Activated CD4-positive, alpha-beta T cell treated with anti-CD3 and anti-CD28 coated beads for 48 hours (primary cell): ENCODE results near the gene ADAM12.

ENCODE experiments used
- DNase-seq: peaks from one replicate; pipeline ENCODE4 v3.0.0-alpha.2; 2020

The ADAM12 gene

GRCh38 chr10:126101325-126101724, 287.0 kb downstream of the ADAM12 start:
- DNase-seq = no peak

DNA sequence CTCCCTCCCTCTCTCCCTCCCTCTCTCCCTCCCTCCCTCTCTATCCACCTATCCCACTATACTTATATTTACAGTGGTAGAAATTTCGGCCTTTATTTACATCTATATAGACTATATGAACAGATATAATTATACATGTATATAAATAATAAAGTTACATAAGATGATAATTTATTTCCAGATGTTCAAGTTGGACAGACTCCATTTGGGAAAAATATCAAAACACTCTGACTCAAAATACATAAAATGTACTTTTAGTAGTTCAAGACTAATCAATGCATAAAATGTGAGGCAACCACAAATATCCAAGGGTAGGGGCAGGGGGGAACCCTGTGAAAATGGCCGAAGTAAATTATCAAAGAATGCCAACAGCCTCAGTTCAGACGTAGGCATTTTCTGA, 288.9 kb downstream of the ADAM12 start:
- DNase-seq = no peak

- no peak for DNase-seq
Observed at GRCh38 chr10:126098226-126098581, 290.1 kb downstream of the ADAM12 start.

- no peak for DNase-seq
Observed at GRCh38 chr10:126097558-126098225, 290.6 kb downstream of the ADAM12 start.

- no peak for DNase-seq
Observed at GRCh38 chr10:126094537-126094936, 293.7 kb downstream of the ADAM12 start.

DNA sequence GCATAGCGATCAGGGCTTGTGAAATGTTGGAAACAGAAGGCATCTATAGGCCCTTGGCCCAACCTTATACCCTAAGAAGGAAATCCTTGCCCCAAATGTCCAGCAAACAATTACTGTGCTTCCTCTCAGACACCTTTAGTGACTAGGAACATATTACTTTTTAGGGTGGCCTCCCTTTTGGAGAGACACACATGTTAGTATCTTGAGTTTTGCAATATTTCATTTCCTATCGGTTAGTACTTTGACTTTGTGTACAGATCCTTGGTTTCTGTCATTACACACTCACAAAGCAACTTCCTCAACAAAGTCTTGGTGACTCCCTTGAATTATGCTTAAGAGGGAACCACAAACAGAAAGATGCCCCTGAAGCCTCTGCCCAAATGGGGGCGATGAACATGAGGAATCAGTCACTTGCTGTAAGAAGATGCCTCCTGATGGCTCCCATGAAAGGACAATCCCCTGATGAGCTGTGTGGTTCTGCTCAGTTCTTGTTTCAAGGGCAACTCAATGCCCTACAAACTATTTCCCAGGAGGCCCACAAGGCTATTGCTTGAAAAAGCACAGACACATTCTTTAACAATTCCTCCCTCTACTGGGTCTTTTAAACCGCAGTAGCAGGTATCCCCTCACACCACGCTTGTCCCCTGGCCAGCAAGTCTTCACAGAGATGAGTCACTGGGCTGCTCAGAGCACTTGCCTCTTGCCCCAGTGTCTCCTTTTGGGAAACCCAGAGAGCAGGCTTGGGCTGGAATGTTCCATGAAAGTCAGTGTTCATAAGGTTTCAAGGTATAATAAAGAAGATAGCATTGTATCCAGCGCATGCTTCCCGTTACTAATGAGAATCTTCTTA, 295.7 kb downstream of the ADAM12 start:
- DNase-seq = no peak

DNA sequence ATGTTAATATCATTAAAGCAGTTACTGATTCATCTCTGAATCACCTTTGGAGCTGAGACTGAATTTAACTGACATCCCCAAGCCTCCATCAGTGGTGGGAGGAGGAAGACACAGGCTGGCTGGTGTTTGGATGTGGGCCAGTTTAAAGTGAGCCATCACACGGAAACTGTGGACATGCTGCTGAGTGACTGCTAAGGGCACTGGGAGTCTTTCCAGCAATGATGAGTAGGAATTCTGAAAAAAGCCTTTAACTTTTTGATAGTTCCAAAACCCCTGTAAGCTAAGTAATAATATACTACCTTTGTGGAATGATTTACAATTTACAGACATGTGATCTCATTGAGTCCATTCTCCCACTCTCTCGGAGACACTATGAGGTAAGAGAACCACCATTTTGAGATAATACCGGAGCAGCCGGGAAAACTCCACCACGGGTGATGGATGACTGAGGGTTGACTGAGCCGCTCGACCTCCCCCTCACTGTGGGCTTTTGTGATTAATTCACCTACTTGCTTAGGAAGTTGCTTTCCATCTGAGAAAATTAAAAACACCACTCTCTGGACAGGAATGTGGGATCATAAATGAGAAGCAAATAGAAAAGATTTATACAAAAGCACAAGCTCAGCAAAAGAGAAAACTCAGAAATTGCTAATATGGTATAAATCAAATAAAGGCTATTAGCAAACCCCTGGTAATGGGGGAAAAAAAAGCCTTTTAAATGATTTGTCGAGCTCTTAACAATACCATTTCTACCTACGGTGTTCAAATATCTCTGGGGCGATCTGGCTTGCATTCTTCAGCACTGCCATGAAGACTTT, 297.2 kb downstream of the ADAM12 start:
- DNase-seq = no peak

GRCh38 chr10:126090443-126090842, 297.8 kb downstream of the ADAM12 start:
- DNase-seq = no peak

DNA sequence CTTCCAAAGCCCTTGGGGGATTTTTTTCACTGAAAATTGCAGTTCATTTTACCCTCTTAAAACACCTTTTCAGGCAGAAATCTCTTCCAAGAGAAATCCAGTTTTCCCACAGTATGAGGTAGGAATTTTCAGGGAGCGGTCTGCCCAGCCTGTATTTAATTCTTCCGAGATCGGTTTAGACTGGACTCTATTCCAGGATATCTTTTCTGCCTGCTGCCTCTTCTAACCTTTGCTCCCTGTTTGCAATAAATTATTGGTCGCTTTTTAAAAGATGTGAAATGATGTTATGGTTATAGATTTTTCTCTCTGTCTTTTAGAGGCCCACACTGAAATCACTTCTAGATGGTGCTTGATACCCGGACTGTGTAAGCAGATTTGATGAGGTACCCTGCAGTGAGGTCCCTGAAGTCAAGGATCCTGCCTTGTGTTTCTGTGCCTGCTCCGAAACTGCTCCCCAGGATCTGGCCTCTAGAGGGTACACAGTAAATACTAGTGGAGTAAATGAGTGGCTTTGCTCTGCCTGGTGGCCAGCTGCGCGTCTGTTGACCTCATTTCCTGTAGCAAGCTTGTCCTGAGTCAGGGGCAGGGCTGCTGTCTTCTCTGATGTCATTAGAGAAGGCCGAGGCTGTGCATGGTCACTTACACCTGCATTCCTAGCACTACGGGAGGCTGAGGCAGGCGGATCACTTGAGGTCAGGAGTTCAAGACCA, 300.3 kb downstream of the ADAM12 start:
- no peak for DNase-seq

DNA sequence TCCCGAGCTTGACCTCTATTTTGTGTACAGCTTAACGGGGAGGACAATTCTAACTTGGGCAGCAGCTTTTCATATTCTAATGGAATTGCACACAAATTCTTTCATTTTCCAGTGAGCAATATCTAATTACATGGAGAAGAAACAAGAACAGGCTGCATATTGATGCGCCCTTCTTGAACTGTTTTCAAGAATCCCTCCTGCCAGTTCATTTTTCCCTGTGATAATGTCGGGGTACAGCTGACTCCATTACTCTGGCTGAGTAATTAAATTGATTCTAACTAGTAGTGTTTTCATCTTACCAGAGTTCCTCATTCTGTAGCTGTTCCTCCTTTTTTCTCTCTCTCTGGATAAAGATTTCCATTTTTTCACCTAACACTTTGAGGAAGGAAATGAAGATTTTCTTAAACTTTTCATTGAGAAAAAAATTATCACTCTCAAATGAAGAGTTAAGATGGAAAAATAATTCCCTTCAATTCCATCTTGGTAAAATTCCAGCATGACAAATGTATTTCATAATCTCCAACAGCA, 301.1 kb downstream of the ADAM12 start:
- DNase-seq = no peak

- no peak for DNase-seq
Observed at GRCh38 chr10:126085806-126086205, 302.5 kb downstream of the ADAM12 start.

- DNase-seq = no peak
Observed at GRCh38 chr10:126084369-126084768, 303.9 kb downstream of the ADAM12 start.

DNA sequence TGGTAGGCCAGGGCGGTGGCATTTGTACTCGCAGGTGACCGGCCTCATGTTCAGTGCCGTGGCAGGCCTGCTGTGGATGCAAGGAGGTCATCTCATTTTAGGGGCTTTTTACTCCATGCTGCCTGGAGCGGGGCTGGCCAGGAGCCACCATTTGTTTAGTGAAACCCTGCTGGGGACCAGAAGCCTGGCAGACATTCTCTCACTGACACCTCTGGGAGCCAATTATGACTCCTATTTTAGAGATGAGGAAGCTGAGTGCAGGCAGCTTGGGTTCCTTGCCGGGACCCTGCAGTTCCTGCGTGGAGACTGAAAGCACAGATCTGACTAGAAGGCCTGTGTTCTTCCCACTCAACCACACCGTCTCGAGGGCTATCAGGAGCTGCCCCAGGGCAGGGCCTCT, 305.3 kb downstream of the ADAM12 start:
- DNase-seq = no peak

GRCh38 chr10:126081841-126082466, 306.3 kb downstream of the ADAM12 start:
- DNase-seq = no peak

GRCh38 chr10:126080879-126081411, 307.3 kb downstream of the ADAM12 start:
- no peak for DNase-seq

GRCh38 chr10:126080291-126080825, 307.9 kb downstream of the ADAM12 start:
- no peak for DNase-seq

DNA sequence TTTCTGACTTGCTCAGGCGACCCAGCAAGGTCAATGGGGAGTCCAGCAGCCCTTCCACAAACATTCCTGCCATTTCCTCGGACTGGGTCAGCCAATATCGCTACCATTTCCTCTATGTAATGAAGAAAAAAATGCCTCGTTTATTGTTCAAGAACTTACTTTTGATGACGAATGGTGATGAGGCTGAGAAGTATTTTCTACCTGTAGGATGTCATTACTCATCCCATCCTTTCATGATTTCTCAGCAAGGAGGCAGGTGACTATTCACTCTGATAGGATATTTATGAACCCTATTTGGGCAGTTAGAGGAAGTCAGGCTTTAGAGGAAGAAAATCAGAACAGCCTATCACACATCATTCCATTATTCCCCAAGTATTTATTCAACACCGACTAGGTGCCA, 313.3 kb downstream of the ADAM12 start:
- no peak for DNase-seq

- DNase-seq = no peak
Observed at GRCh38 chr10:126074291-126074690, 314.0 kb downstream of the ADAM12 start.

DNA sequence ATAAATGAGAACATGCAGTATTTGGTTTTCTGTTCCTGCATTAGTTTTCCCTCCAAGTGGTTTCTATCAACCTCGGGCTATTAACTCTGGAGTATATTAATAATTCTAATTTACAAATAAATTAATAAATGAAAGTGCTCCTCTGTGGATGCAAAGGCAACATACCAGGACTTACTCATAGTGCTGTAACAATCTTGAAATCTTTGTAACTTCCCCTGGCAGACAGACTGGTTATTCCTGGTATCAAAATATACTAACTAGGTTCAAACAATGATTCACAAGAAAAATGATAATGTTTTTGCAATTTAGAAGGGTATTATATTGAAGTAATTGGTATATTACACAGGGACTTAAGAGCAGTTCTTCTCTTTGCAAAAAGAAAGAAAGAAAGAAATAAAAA, 314.7 kb downstream of the ADAM12 start:
- no peak for DNase-seq

GRCh38 chr10:126072622-126073021, 315.7 kb downstream of the ADAM12 start:
- DNase-seq = no peak

DNA sequence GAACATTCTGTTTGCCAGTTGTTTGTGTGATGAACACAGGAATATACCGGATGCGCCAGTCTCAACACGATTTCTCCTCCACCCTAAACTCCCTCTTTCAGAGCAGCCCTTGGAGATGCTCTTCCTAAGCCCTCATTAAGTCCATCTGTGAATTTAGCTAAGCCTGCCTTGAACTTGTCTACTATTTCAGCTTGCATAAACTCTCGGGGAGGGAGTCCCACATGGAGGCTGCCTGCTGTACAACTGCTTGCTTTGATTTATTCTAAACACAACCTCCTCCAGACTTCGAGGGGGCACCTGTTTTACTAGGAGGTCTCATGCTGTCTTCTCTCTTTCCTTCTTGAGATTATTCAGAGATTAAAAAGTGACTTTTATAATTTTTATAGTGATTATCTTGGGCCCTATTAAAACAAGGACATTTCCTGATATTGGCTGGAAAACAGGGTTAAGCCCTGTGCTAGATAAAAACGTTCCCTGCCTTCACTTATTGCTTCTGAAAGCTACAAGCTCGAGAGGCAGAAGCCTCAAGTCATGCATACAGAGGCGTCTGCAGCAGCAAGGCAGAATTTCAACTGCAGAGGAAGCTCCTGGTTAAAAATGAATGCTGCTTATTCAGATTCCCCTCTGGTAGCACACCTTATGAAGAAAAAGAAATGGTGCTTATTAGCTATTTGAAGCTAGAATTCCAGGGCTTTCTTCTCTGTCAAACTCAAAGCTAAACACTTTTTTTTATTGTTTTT, 317.6 kb downstream of the ADAM12 start:
- DNase-seq = no peak
